ENCODE results near the gene ANKRD27.
A peak's percentile ranks its signal among the peaks of the same experiment; 100 is the strongest.
"Not testable (repeated sequence)": the region's sequence is repeated elsewhere in the genome, so short reads cannot be mapped to it uniquely, and the experiment has no call there.

The ANKRD27 gene

DNA sequence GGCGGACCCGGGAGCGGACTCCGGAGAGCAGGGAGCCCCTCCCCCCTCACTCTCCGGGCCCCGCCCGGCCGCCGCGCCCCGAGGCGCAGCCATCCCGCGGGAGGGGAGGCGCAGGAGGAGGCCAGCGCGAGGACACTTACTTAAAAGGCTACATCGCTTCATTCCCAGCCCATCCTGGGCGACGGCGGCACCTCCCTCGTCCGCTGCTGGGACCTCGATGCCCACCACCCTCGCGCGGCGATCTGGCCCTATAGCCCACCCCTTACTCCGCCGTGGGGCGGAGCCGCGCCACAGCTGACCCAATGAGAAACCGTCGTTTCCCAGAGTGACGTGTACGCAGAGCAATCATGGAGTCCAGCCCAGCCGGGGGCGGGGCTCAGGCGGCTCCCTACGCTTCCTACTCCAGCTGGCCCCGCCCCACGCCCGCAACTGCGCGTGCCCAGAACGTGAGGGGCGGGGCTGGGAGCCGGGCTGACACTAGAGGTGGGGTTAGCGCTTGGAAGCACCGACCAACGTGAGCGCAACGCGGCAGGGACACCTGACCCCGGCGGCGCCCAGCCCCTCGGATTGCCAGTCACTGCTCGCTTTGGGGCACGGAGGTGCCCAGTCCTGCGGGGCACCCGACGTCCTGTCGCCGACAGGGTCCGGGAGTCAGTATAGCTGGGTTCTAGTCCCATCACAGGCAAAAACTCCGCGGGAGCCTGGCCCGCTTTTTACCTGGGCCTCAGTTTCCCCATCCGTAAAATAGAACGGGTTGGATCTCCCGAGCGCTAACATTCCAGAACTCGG, at the start of gene ANKRD27:
TSS of gene ANKRD27 (minus strand) at position 250 of the 789 bp plus-strand sequence. CDS start 16,165 bp downstream, outside the sequence.
- DNase-seq, result peak; percentile 98

DNA sequence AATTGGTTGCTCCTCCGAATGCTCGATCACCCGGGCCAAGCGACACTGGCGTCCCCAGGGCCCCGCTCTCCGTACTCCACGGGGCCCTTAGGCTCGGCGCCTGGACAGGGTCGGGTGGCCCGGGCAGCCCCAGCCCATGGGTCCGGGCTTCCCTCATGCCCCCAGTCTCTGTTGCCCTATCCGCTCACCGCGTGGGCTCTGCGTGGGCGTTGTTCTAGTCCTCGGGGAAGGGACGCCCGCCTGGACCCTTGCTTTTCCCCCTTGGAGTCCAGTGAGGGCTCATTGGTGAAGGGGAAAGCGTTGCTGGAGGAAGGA, 45.9 kb upstream of the ANKRD27 start:
- no peak for DNase-seq

- no peak for DNase-seq
These were observed 45.4 kb upstream of the ANKRD27 start for GRCh38 chr19:32720216-32720935.

DNA sequence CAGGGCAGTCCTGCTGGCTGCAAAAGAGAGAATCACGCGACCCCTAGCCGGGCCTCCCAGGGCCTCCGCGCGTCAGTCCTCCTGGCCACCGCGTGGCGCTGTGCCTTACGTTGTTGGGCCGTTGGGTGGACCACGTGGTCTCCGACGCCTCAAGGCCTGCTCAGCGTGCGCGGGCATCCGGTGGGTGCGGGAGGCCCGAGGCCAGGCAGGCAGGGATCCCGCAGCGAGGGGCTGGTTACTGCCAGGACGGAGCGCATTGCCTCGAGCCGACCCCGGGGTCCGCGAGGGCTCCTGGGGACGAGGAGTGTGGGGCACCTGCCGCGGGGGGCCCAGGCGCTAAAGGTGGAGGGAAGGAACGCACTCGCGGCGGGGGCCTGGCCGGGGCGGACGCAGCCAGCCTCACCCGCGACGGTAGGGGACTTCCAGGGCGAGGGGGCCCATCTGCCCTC, 44.7 kb upstream of the ANKRD27 start, which contains the start of gene TDRD12:
TSS of gene TDRD12 (plus strand) at position 157 of the 449 bp plus-strand sequence. CDS start 306 bp downstream, outside the sequence.
- no peak for DNase-seq

GRCh38 chr19:32718286-32718685, 43.3 kb upstream of the ANKRD27 start:
- DNase-seq, result no peak

GRCh38 chr19:32717496-32717895, 42.5 kb upstream of the ANKRD27 start:
- no peak for DNase-seq

DNA sequence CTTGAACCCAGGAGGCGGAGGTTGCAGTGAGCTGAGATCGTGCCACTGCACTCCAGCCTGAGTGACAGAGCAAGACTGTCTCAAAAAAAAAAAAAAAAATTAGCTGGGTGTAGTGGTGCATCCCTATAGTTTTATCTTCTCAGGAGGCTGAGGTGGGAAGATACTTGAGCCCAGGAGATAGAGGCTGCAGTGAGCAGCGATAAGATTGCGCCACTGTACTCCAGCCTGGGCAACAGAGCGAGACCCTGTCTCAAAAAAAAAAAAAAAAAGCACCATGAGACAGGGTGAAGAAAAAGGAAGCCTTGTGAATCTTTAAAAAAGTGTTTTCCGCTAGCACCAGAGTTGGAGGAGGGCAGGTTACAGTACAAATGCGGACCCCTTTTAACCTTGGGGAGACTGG, 41.2 kb upstream of the ANKRD27 start:
- DNase-seq, result not testable (repeated sequence)

GRCh38 chr19:32711747-32712146, 36.8 kb upstream of the ANKRD27 start:
- no peak for DNase-seq

- DNase-seq, result no peak
These were observed 34.1 kb upstream of the ANKRD27 start for GRCh38 chr19:32709032-32709431.

GRCh38 chr19:32708457-32708856, 33.5 kb upstream of the ANKRD27 start:
- DNase-seq, result peak; percentile 15

DNA sequence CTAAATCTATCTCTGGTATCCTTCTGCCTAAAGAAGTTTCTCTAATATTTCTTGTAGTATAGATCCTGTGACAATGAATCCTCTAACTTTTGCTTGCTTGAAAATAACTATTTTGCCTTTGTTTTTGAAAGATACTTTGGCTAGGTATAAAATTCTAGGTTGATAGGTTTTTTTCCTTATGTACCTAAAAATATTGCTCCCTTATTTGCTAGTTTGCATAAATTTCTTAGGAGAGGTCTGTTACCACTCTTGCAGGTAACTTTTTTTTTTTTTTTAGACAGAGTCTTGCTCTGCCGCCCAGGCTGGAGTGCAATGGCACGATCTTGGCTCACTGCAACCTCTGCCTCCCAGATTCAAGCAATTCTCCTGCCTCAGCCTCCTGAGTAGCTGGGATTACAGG, 29.0 kb upstream of the ANKRD27 start:
- DNase-seq, result not testable (repeated sequence)

- no peak for DNase-seq
These were observed 27.0 kb upstream of the ANKRD27 start for GRCh38 chr19:32702010-32702409.

- not testable (repeated sequence) for DNase-seq
These were observed 25.1 kb upstream of the ANKRD27 start for GRCh38 chr19:32700129-32700528.

GRCh38 chr19:32696771-32697170, 21.8 kb upstream of the ANKRD27 start:
- not testable (repeated sequence) for DNase-seq

- DNase-seq, result not testable (repeated sequence)
These were observed 20.5 kb upstream of the ANKRD27 start for GRCh38 chr19:32695506-32695905.

DNA sequence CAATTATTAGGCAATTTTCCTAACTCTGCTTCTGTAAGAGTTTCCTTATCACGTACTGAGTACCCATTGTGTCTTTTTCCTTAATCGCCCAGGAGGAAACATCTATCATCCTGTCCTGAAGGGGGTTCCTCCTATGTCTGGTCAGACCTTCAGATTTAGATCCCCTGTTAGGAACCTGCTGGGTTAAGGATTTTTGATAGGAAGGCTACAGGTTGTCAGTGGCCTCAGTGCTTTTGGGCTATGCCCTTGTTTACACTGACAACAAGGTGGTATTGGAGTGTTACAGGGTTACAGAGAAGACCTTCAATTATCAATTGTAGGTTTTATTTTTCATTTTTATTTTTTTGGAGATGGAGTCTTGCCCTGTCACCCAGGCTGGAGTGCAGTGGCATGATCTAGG, 19.9 kb upstream of the ANKRD27 start:
- not testable (repeated sequence) for DNase-seq

GRCh38 chr19:32694316-32694715, 19.3 kb upstream of the ANKRD27 start:
- DNase-seq, result not testable (repeated sequence)

GRCh38 chr19:32693151-32694108, 18.4 kb upstream of the ANKRD27 start:
- DNase-seq, result not testable (repeated sequence)

DNA sequence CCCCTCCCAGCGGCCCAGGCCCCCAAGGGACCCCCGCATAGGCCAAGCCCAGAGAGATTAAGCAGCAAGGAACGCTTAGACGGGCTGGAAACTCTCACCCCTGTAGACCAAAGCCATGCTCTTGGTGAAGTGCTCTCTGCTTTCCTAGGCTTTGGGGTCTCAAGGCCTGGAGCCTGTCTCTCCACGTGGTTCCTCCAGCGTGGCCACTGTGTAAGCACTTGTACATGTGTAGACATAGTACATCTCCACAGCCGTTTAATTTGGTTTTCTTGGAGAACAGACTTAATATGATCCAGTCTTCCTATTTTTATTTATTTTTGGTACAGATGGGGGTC, 17.7 kb upstream of the ANKRD27 start:
- DNase-seq, result no peak

DNA sequence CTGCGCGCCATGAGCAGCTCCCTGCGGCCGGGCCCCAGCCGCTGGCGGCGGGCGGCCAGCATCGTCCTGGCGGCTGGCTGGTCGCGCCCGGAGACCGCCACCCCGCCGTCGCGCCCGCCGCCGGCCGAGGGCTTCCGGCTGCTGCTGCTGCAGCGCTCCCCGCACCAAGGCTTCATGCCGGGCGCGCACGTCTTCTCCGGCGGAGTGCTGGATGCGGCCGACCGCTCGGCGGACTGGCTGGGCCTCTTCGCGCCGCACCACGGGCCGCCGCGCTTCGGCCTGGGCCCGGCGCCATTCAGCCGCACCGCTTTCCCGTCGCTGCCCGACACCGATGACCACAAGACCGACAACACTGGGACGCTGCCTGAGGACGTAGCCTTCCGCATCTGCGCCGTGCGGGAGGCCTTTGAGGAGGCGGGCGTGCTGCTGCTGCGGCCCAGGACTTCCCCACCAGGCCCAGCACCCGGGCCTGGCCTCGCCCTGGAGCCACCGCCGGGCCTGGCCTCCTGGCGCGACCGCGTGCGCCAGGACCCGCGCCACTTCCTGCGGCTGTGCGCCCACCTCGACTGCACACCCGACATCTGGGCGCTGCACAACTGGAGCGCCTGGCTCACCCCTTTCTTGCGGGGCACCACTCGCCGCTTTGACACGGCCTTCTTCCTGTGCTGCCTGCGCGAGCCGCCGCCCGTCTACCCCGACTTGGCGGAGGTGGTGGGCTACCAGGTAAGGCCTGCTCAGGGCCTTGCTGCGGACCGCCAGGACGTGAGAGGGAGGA, 17.2 kb upstream of the ANKRD27 start:
- peak; percentile 52 for DNase-seq

GRCh38 chr19:32691291-32691951, 16.4 kb upstream of the ANKRD27 start, which contains the start of gene NUDT19:
Gene NUDT19 (plus strand): TSS chr19:32691821. CDS start chr19:32691961, 140 bp downstream.
- DNase-seq, result peak; percentile 77

Measured in stimulated activated CD4-positive, alpha-beta T cell treated with anti-CD3 and anti-CD28 coated beads, Interleukin-12 subunit alpha, Interleukin-12 subunit beta, amount 100 ng/mL, for 4 hours (primary cell).